ENCODE measurements around the gene TRMT6. TPM values are rescaled to one million over a fixed set of nuclear protein-coding genes. Genes with fewer than 3 reads are reported as not detected.

TRMT6 gene
- total and polyA plus RNA-seq, 3 donors from 2014 or later = 21.4 to 25.1 (median 24.0) TPM

GRCh38 chr20:5932796-5933195 is 17.5 kb downstream of the TRMT6 start:
- Histone ChIP-seq H3K36me3 (ENCODE audit: low read depth, missing control alignments) (no peaks in the 10 kb centered on the region), H3K9me3 (no peaks in the 10 kb centered on the region), H3K4me1 (no peaks in the 10 kb centered on the region), H3K4me3 (no peak overlapping the region), H3K27ac (no peak overlapping the region), H3K27me3 (no peaks in the 10 kb centered on the region)
- DNase-seq = no peak
- intact Hi-C loops (cut with DNase I; ENCODE audit: low total_unique reads) = no loop called here
- no peak for TF ChIP-seq POLR2A (IDR thresholded peaks at IDR 0.05)
- WGBS, 2 donors = 86 to 89% methylated on average over 3 of the region's 3 CpGs

GRCh38 chr20:5931411-5931810 is 18.9 kb downstream of the TRMT6 start:
- Histone ChIP-seq H3K4me1 (no peaks in the 10 kb centered on the region), H3K36me3 (ENCODE audit: low read depth, missing control alignments) (no peaks in the 10 kb centered on the region), H3K27me3 (no peaks in the 10 kb centered on the region), H3K27ac (no peak overlapping the region), H3K4me3 (no peak overlapping the region), H3K9me3 (no peaks in the 10 kb centered on the region)
- no peak for TF ChIP-seq POLR2A (IDR thresholded peaks at IDR 0.05)
- no peak for TF ChIP-seq CTCF (IDR thresholded peaks at IDR 0.05)
- WGBS, 2 donors = 84 to 93% methylated on average over 3 of the region's 3 CpGs
- intact Hi-C loops (cut with DNase I; ENCODE audit: low total_unique reads) = no loop called here
- DNase-seq = no peak

GRCh38 chr20:5928836-5929715 is 21.3 kb downstream of the TRMT6 start:
- WGBS, 2 donors = 80 to 84% methylated on average over 8 of the region's 8 CpGs
- Histone ChIP-seq H3K27ac (no peak overlapping the region), H3K36me3 (ENCODE audit: low read depth, missing control alignments) (no peaks in the 10 kb centered on the region), H3K9me3 (no peaks in the 10 kb centered on the region), H3K27me3 (no peaks in the 10 kb centered on the region), H3K4me3 (no peak overlapping the region), H3K4me1 (no peaks in the 10 kb centered on the region)
- intact Hi-C loops (cut with DNase I; ENCODE audit: low total_unique reads) = no loop called here
- TF ChIP-seq POLR2A (IDR thresholded peaks at IDR 0.05) (no peak), CTCF (IDR thresholded peaks at IDR 0.05) (no peak)
- DNase-seq = no peak

- no peaks in the 10 kb centered on the region for H3K36me3 ChIP-seq (ENCODE audit: low read depth, missing control alignments)
- H3K9me3 ChIP-seq = no peaks in the 10 kb centered on the region
- no peaks in the 10 kb centered on the region for H3K4me1 ChIP-seq
- TF ChIP-seq POLR2A (IDR thresholded peaks at IDR 0.05) (no peak), CTCF (IDR thresholded peaks at IDR 0.05) (no peak)
- no peak overlapping the region for H3K4me3 ChIP-seq
- H3K27me3 ChIP-seq = no peaks in the 10 kb centered on the region
- DNase-seq = no peak
- intact Hi-C loops (cut with DNase I; ENCODE audit: low total_unique reads) = no loop called here
- no peak overlapping the region for H3K27ac ChIP-seq
- WGBS, 2 donors = 88 to 93% methylated on average over 10 to 11 of the region's 11 CpGs
Measured at GRCh38 chr20:5927749-5928462, 22.4 kb downstream of the TRMT6 start.

- no peak for TF ChIP-seq POLR2A (IDR thresholded peaks at IDR 0.05)
- no peak for TF ChIP-seq CTCF (IDR thresholded peaks at IDR 0.05)
- 58 to 71% methylated on average over 3 of the region's 3 CpGs for WGBS, 2 donors
- no peaks in the 10 kb centered on the region for H3K36me3 ChIP-seq (ENCODE audit: low read depth, missing control alignments)
- no peak overlapping the region for H3K27ac ChIP-seq
- intact Hi-C loops (cut with DNase I; ENCODE audit: low total_unique reads) = no loop called here
- no peak for DNase-seq
- no peaks in the 10 kb centered on the region for H3K27me3 ChIP-seq
- no peaks in the 10 kb centered on the region for H3K4me1 ChIP-seq
- no peak overlapping the region for H3K4me3 ChIP-seq
- no peaks in the 10 kb centered on the region for H3K9me3 ChIP-seq
Measured at GRCh38 chr20:5925551-5925950, 24.8 kb downstream of the TRMT6 start.
